DOHH2 (cell line): ENCODE data around the gene ADAMTSL4.
A peak's percentile ranks its signal among the peaks of the same experiment; 100 is the strongest.

Experiments used
- H3F3A ChIP-seq: fragments of 200-600 bp; sonication (generic), shearing (Covaris generic); 2 replicates; pipeline ENCODE4 v1.6.0; 2016; ENCODE audit warnings: antibody characterized with exemption, mild to moderate bottlenecking; ENCODE audit not compliant: control insufficient read depth, insufficient read depth
- H3K27ac ChIP-seq: fragments of 200-600 bp; sonication (generic); 2 replicates; pipeline ENCODE4 v1.5.1; 2014; ENCODE audit warnings: low read depth, mild to moderate bottlenecking, low read length, moderate library complexity
- H3K27me3 ChIP-seq: fragments of 200-600 bp; sonication (generic); 2 replicates; pipeline ENCODE4 v1.6.1; 2014; ENCODE audit warnings: mild to moderate bottlenecking, low read length, mixed read lengths; ENCODE audit not compliant: control insufficient read depth
- H3K36me3 ChIP-seq: fragments of 200-600 bp; sonication (generic); 2 replicates; pipeline ENCODE4 v1.6.1; 2014; ENCODE audit warnings: mild to moderate bottlenecking, low read length, moderate library complexity, mixed read lengths; ENCODE audit not compliant: control insufficient read depth
- H3K4me1 ChIP-seq: fragments of 200-600 bp; sonication (generic); 2 replicates; pipeline ENCODE4 v1.6.1; 2014; ENCODE audit warnings: mild to moderate bottlenecking, low read length, mixed read lengths; ENCODE audit not compliant: control insufficient read depth
- H3K4me2 ChIP-seq: fragments of 200-600 bp; sonication (generic); 2 replicates; pipeline ENCODE4 v1.6.0; 2014; ENCODE audit warnings: mild to moderate bottlenecking, low read length, moderate library complexity
- H3K4me3 ChIP-seq: fragments of 200-600 bp; sonication (generic); 2 replicates; pipeline ENCODE4 v1.5.1; 2014; ENCODE audit warnings: mild to moderate bottlenecking, low read length, mixed read lengths
- H3K79me2 ChIP-seq: fragments of 200-600 bp; sonication (generic); 2 replicates; pipeline ENCODE4 v1.6.1; 2014; ENCODE audit warnings: mild to moderate bottlenecking, low read length, mixed read lengths; ENCODE audit not compliant: control insufficient read depth
- H3K9me2 ChIP-seq: fragments of 200-600 bp; sonication (generic); replicated peaks from 2 replicates; pipeline ENCODE4 v1.6.1; 2014; ENCODE audit warnings: mild to moderate bottlenecking, low read length, mixed read lengths; ENCODE audit not compliant: control insufficient read depth
- H3K9me3 ChIP-seq: fragments of 200-600 bp; sonication (generic); 2 replicates; pipeline ENCODE4 v1.6.1; 2014; ENCODE audit warnings: antibody characterized with exemption, low read length, mixed read lengths; ENCODE audit not compliant: control insufficient read depth, insufficient read depth
- H4K20me1 ChIP-seq: fragments of 200-600 bp; sonication (generic); 2 replicates; pipeline ENCODE4 v1.6.0; 2014; ENCODE audit warnings: low read depth, mild to moderate bottlenecking, antibody characterized with exemption, low read length, moderate library complexity; ENCODE audit not compliant: control insufficient read depth, insufficient read depth
- CTCF ChIP-seq: fragments of 200-600 bp; sonication (generic); IDR thresholded peaks from one replicate; pipeline ENCODE4 v1.5.1; 2014; ENCODE audit warnings: antibody characterized with exemption, mild to moderate bottlenecking, low read depth, low read length; ENCODE audit not compliant: poor library complexity, severe bottlenecking
- EZH2phosphoT487 ChIP-seq: fragments of 200-600 bp; sonication (generic); IDR thresholded peaks from 2 replicates; pipeline ENCODE4 v1.6.1; 2017; ENCODE audit warnings: borderline replicate concordance, mild to moderate bottlenecking, antibody characterized with exemption, low read length, moderate library complexity, mixed read lengths

Gene ADAMTSL4

GRCh38 chr1:150559656-150560010 is 10.4 kb downstream of the ADAMTSL4 start:
- Histone ChIP-seq H3K9me3 (no peaks in the 10 kb centered on the region), H3K9me2 (no peaks in the 10 kb centered on the region), H3K4me3 (no peak overlapping the region), H3F3A (peaks cover 27% of the 10 kb centered on the region), H3K27ac (no peak overlapping the region), H3K36me3 (peaks cover 2% of the 10 kb centered on the region; the same call in 1 of the 2 replicates), H3K27me3 (no peaks in the 10 kb centered on the region), H3K79me2 (peaks cover 2% of the 10 kb centered on the region; the same call in 1 of the 2 replicates), H3K4me1 (peaks cover 50% of the 10 kb centered on the region), H3K4me2 (no peak overlapping the region; the same call in 1 of the 2 replicates), H4K20me1 (no peaks in the 10 kb centered on the region)
- TF ChIP-seq CTCF = no peak
- no peak for TF ChIP-seq EZH2phosphoT487

- peaks cover 2% of the 10 kb centered on the region; the same call in 1 of the 2 replicates for H3K36me3 ChIP-seq
- peak overlapping the region; percentile 100 for H3K4me2 ChIP-seq
- no peaks in the 10 kb centered on the region for H3K27me3 ChIP-seq
- no peak overlapping the region for H3K27ac ChIP-seq
- TF ChIP-seq CTCF (peak; percentile 98), EZH2phosphoT487 (no peak)
- H4K20me1 ChIP-seq = no peaks in the 10 kb centered on the region
- H3K9me3 ChIP-seq = no peaks in the 10 kb centered on the region
- peak overlapping the region; percentile 73; the same call in 1 of the 2 replicates for H3K4me3 ChIP-seq
- H3F3A ChIP-seq = peaks cover 29% of the 10 kb centered on the region
- H3K9me2 ChIP-seq = no peaks in the 10 kb centered on the region
- H3K4me1 ChIP-seq = peaks cover 54% of the 10 kb centered on the region
- peaks cover 6% of the 10 kb centered on the region for H3K79me2 ChIP-seq
Measured at GRCh38 chr1:150560011-150560438, 10.8 kb downstream of the ADAMTSL4 start.

GRCh38 chr1:150560576-150561253 is 11.5 kb downstream of the ADAMTSL4 start:
- no peak for TF ChIP-seq EZH2phosphoT487
- TF ChIP-seq CTCF = peak; percentile 84
- peaks cover 2% of the 10 kb centered on the region; the same call in 1 of the 2 replicates for H3K36me3 ChIP-seq
- no peaks in the 10 kb centered on the region for H3K9me2 ChIP-seq
- no peaks in the 10 kb centered on the region for H4K20me1 ChIP-seq
- H3K27ac ChIP-seq = peak overlapping the region; percentile 97
- no peaks in the 10 kb centered on the region for H3K27me3 ChIP-seq
- peaks cover 29% of the 10 kb centered on the region for H3F3A ChIP-seq
- H3K9me3 ChIP-seq = no peaks in the 10 kb centered on the region
- peak overlapping the region; percentile 100 for H3K4me2 ChIP-seq
- peak overlapping the region; percentile 73 for H3K4me3 ChIP-seq
- peaks cover 10% of the 10 kb centered on the region for H3K79me2 ChIP-seq
- H3K4me1 ChIP-seq = peaks cover 61% of the 10 kb centered on the region
